KMS-11 (cell line): ENCODE results near the gene FBXO34.

Experiments used
- H2AFZ ChIP-seq: fragments of 200-600 bp; sonication (generic); 2 replicates; pipeline ENCODE4 v1.6.1; 2016; ENCODE audit warnings: antibody characterized with exemption, mixed run types, low read depth
- H3K27ac ChIP-seq: fragments of 200-600 bp; sonication (generic); 2 replicates; pipeline ENCODE4 v1.6.1; 2016; ENCODE audit warnings: mild to moderate bottlenecking, mixed run types
- H3K27me3 ChIP-seq: fragments of 200-600 bp; sonication (generic); 2 replicates; pipeline ENCODE4 v1.6.1; 2017; ENCODE audit warnings: mild to moderate bottlenecking, low read depth, mixed run types, moderate library complexity; ENCODE audit not compliant: insufficient read depth
- H3K36me3 ChIP-seq: fragments of 200-600 bp; sonication (generic); 2 replicates; pipeline ENCODE4 v1.6.1; 2017; ENCODE audit warnings: mild to moderate bottlenecking, mixed run types; ENCODE audit not compliant: insufficient read depth
- H3K4me1 ChIP-seq: fragments of 200-600 bp; sonication (generic); 2 replicates; pipeline ENCODE4 v1.6.1; 2016; ENCODE audit warnings: mild to moderate bottlenecking, low read depth, mixed run types; ENCODE audit not compliant: poor library complexity, severe bottlenecking
- H3K4me2 ChIP-seq: fragments of 200-600 bp; sonication (generic); 2 replicates; pipeline ENCODE4 v1.7.0; 2016; ENCODE audit warnings: mild to moderate bottlenecking, mixed run types
- H3K4me3 ChIP-seq: fragments of 200-600 bp; sonication (generic); IDR thresholded peaks from 2 replicates; pipeline ENCODE4 v1.6.1; 2017; ENCODE audit warnings: low read depth, low read length, mixed read lengths; ENCODE audit not compliant: insufficient read depth
- H3K79me2 ChIP-seq: fragments of 200-600 bp; sonication (generic); 2 replicates; pipeline ENCODE4 v1.6.1; 2016; ENCODE audit warnings: low read depth, mixed run types; ENCODE audit not compliant: insufficient read depth
- H3K9ac ChIP-seq: fragments of 200-600 bp; sonication (generic); 2 replicates; pipeline ENCODE4 v1.6.1; 2016; ENCODE audit warnings: mild to moderate bottlenecking, mixed run types
- H4K20me1 ChIP-seq: fragments of 200-600 bp; sonication (generic); 2 replicates; pipeline ENCODE4 v1.6.1; 2016; ENCODE audit warnings: mild to moderate bottlenecking, mixed run types; ENCODE audit not compliant: insufficient read depth
- CTCF ChIP-seq: fragments of 200-600 bp; sonication (generic); conservative IDR thresholded peaks from 2 replicates; pipeline ENCODE4 v1.6.1; 2017; ENCODE audit warnings: low read depth, mild to moderate bottlenecking, antibody characterized with exemption, low read length, moderate library complexity, mixed read lengths

Gene FBXO34

DNA sequence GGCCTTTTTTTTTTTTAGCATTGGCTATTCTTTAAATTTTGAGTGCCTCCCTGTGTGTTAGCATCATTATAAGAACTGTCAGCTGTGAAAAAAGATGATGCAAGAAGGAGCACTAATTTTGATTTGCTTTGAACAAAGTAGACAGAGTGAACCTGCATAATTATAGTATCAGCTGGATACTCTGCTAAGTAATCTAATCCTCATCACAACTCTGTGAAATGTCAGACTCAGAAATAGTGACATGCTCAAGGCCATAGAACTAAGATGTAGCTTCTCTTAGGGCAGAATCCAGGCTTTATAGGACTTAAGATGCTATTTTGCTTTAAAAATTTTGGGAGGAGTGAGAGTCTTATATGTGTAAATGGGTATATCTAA, 31.9 kb downstream of the FBXO34 start:
- H3K27me3 ChIP-seq: no peaks in the 10 kb centered on the region
- H2AFZ ChIP-seq: no peak overlapping the region
- H4K20me1 ChIP-seq: no peaks in the 10 kb centered on the region
- H3K9ac ChIP-seq: no peak overlapping the region
- no peak overlapping the region for H3K4me2 ChIP-seq
- peaks cover 5% of the 10 kb centered on the region for H3K4me1 ChIP-seq
- H3K27ac ChIP-seq: no peak overlapping the region
- no peaks in the 10 kb centered on the region for H3K79me2 ChIP-seq
- H3K4me3 ChIP-seq: no peak overlapping the region
- TF ChIP-seq CTCF: no peak
- no peaks in the 10 kb centered on the region for H3K36me3 ChIP-seq

- Histone ChIP-seq H4K20me1 (no peaks in the 10 kb centered on the region), H2AFZ (no peak overlapping the region), H3K27ac (no peak overlapping the region), H3K4me1 (peaks cover 5% of the 10 kb centered on the region), H3K79me2 (no peaks in the 10 kb centered on the region), H3K9ac (no peak overlapping the region), H3K4me3 (no peak overlapping the region), H3K4me2 (no peak overlapping the region), H3K36me3 (no peaks in the 10 kb centered on the region), H3K27me3 (no peaks in the 10 kb centered on the region)
- no peak for TF ChIP-seq CTCF
Measured at GRCh38 chr14:55303691-55304145, 32.5 kb downstream of the FBXO34 start.

DNA sequence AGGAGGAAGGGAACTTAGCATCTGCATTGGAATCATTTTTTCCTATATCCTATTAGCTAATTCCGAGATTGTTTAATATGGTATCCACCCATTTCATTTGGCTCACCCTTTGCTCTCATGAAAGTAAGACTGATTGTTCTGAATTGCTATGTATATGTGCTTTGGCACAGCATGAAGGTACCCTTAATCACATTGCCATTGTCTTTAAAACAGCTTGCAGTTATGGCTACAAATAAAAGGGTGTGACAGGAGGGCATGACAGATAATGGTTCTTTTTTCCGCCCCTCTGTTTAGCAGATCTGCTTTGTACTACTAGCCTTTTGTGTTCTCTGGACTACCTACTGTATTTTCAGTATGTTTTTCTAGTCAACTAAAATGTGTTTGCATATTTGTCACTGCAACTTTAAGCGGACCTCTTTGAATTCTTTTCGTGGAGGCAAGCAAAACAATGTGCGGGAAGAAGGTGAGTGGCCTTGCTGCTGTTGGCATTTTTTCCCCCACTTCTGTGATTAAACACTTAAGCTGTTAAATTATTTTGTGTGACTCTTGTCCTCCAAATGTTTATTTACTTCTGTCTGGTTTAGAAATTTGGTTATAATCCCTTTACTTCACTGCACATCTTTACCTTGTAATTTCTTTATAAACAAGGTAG, 35.8 kb downstream of the FBXO34 start:
- no peaks in the 10 kb centered on the region for H3K79me2 ChIP-seq
- H3K9ac ChIP-seq: no peak overlapping the region
- H3K4me3 ChIP-seq: no peak overlapping the region

DNA sequence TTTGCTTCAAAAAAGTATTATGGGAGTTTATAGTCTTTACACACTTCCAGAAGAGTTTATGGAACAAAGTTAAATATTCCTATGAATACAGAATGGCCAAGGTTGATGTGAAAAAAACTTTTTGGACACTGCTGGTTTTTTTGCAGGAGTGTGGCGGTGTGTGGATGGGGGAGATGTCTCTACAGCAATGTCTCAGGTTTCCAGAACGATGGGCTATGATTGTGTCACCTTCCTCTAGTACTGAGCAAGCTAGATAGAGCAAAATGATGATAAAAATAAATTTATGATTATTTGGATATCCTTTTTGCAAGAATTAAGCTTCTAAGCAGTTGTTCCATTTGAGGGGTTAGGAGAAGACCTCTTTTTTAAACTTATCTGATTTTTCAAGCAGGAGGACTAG, 37.9 kb downstream of the FBXO34 start:
- Histone ChIP-seq H4K20me1 (no peaks in the 10 kb centered on the region), H3K36me3 (no peaks in the 10 kb centered on the region), H3K27ac (no peak overlapping the region), H3K4me3 (no peak overlapping the region), H2AFZ (no peak overlapping the region), H3K4me2 (no peak overlapping the region), H3K79me2 (no peaks in the 10 kb centered on the region), H3K27me3 (no peaks in the 10 kb centered on the region), H3K4me1 (no peaks in the 10 kb centered on the region), H3K9ac (no peak overlapping the region)
- no peak for TF ChIP-seq CTCF

More for the DNA sequence above, 35.8 kb downstream of the FBXO34 start:
- TF ChIP-seq CTCF: no peak
- Histone ChIP-seq H3K4me1 (peaks cover 5% of the 10 kb centered on the region), H3K36me3 (no peaks in the 10 kb centered on the region), H2AFZ (no peak overlapping the region), H4K20me1 (no peaks in the 10 kb centered on the region), H3K4me2 (no peak overlapping the region), H3K27ac (no peak overlapping the region), H3K27me3 (no peaks in the 10 kb centered on the region)
